ENCODE results near the gene STAC3.
A peak's percentile ranks its signal among the peaks of the same experiment; 100 is the strongest.

STAC3 gene

GRCh38 chr12:57213058-57213715 is 37.8 kb downstream of the STAC3 start:
- Histone ChIP-seq H2AK5ac (ENCODE audit: low read length, severe bottlenecking) (no peak overlapping the region), H3K14ac (ENCODE audit: low read length in 2 of 2) (no peak overlapping the region), H3K4ac (ENCODE audit: low read depth in 1 of 2, low read length in 2 of 2) (no peak overlapping the region), H3K27ac (ENCODE audit: low read length, poor library complexity, severe bottlenecking) (no peak overlapping the region), H3K4me3 (ENCODE audit: insufficient read depth in 1 of 2, low read depth in 1 of 2, low read length in 2 of 2) (no peak overlapping the region), H3K27me3 (ENCODE audit: control insufficient read depth in 1 of 2, insufficient read depth in 1 of 2, low read length in 2 of 2) (peaks cover 0 to 31% of the 10 kb centered on the region in 2 experiments), H3K18ac (ENCODE audit: low read depth in 1 of 2, low read length in 2 of 2) (no peak overlapping the region), H4K91ac (ENCODE audit: low read length) (no peak overlapping the region), H2AFZ (ENCODE audit: low read depth, low read length) (no peak overlapping the region), H2BK15ac (ENCODE audit: low read depth, poor library complexity, severe bottlenecking) (no peak overlapping the region), H4K8ac (ENCODE audit: low read length) (peak overlapping the region; percentile 37), H3K79me1 (replicated peaks; ENCODE audit: low read length, poor library complexity, severe bottlenecking) (no peaks in the 10 kb centered on the region), H2BK12ac (ENCODE audit: low read length in 2 of 2) (no peak overlapping the region), H3K23ac (ENCODE audit: low read length in 2 of 2) (no peak overlapping the region), H3K4me1 (ENCODE audit: control insufficient read depth, insufficient read depth, low read depth, low read length) (peaks cover 38% of the 10 kb centered on the region), H3K4me2 (ENCODE audit: low read length, poor library complexity, severe bottlenecking) (no peak overlapping the region), H3K9ac (ENCODE audit: low read length) (peak overlapping the region; percentile 21), H2BK5ac (ENCODE audit: low read depth, low read length, poor library complexity, severe bottlenecking) (no peak overlapping the region), H3K9me3 (ENCODE audit: control insufficient read depth, low read length) (no peaks in the 10 kb centered on the region), H2BK120ac (ENCODE audit: low read depth, low read length) (no peak overlapping the region), H3K36me3 (ENCODE audit: control insufficient read depth in 1 of 2, insufficient read depth in 2 of 2, low read depth in 1 of 2, low read length in 2 of 2) (peaks cover 56 to 58% of the 10 kb centered on the region in 2 experiments)
- DNase-seq: peak; percentile 85
- WGBS: under 1% methylated on average over 11 of the region's 16 CpGs

- no peak overlapping the region for H4K91ac ChIP-seq (ENCODE audit: low read length)
- no peaks in the 10 kb centered on the region for H3K79me1 ChIP-seq (replicated peaks; ENCODE audit: low read length, poor library complexity, severe bottlenecking)
- no peak overlapping the region for H3K18ac ChIP-seq (ENCODE audit: low read depth in 1 of 2, low read length in 2 of 2)
- no peak overlapping the region for H3K4me2 ChIP-seq (ENCODE audit: low read length, poor library complexity, severe bottlenecking)
- no peak overlapping the region for H3K14ac ChIP-seq (ENCODE audit: low read length in 2 of 2)
- H2BK12ac ChIP-seq (ENCODE audit: low read length in 2 of 2): no peak overlapping the region
- H2BK5ac ChIP-seq (ENCODE audit: low read depth, low read length, poor library complexity, severe bottlenecking): no peak overlapping the region
- no peak overlapping the region for H3K23ac ChIP-seq (ENCODE audit: low read length in 2 of 2)
- peaks cover 37% of the 10 kb centered on the region for H3K4me1 ChIP-seq (ENCODE audit: control insufficient read depth, insufficient read depth, low read depth, low read length)
- no peak overlapping the region for H2AFZ ChIP-seq (ENCODE audit: low read depth, low read length)
- no peak overlapping the region for H2BK120ac ChIP-seq (ENCODE audit: low read depth, low read length)
- H3K4me3 ChIP-seq (ENCODE audit: insufficient read depth in 1 of 2, low read depth in 1 of 2, low read length in 2 of 2): no peak overlapping the region
- H3K9ac ChIP-seq (ENCODE audit: low read length): no peak overlapping the region
- no peaks in the 10 kb centered on the region for H3K9me3 ChIP-seq (ENCODE audit: control insufficient read depth, low read length)
- WGBS: 88% methylated on average over 4 of the region's 7 CpGs
- H2AK5ac ChIP-seq (ENCODE audit: low read length, severe bottlenecking): no peak overlapping the region
- peaks cover 0 to 26% of the 10 kb centered on the region in 2 experiments for H3K27me3 ChIP-seq (ENCODE audit: control insufficient read depth in 1 of 2, insufficient read depth in 1 of 2, low read length in 2 of 2)
- peak overlapping the region; percentile 37 for H4K8ac ChIP-seq (ENCODE audit: low read length)
- no peak overlapping the region for H2BK15ac ChIP-seq (ENCODE audit: low read depth, poor library complexity, severe bottlenecking)
- H3K36me3 ChIP-seq (ENCODE audit: control insufficient read depth in 1 of 2, insufficient read depth in 2 of 2, low read depth in 1 of 2, low read length in 2 of 2): peaks cover 61 to 63% of the 10 kb centered on the region in 2 experiments
- no peak for DNase-seq
- H3K27ac ChIP-seq (ENCODE audit: low read length, poor library complexity, severe bottlenecking): no peak overlapping the region
- no peak overlapping the region for H3K4ac ChIP-seq (ENCODE audit: low read depth in 1 of 2, low read length in 2 of 2)
These were observed 38.3 kb downstream of the STAC3 start for GRCh38 chr12:57212701-57213057.

GRCh38 chr12:57211791-57212700 is 38.9 kb downstream of the STAC3 start:
- Histone ChIP-seq H3K4me1 (ENCODE audit: control insufficient read depth, insufficient read depth, low read depth, low read length) (peaks cover 31% of the 10 kb centered on the region), H3K36me3 (ENCODE audit: control insufficient read depth in 1 of 2, insufficient read depth in 2 of 2, low read depth in 1 of 2, low read length in 2 of 2) (peaks cover 66 to 69% of the 10 kb centered on the region in 2 experiments), H3K4me2 (ENCODE audit: low read length, poor library complexity, severe bottlenecking) (no peak overlapping the region), H2AFZ (ENCODE audit: low read depth, low read length) (no peak overlapping the region), H2BK15ac (ENCODE audit: low read depth, poor library complexity, severe bottlenecking) (no peak overlapping the region), H3K4me3 (ENCODE audit: insufficient read depth in 1 of 2, low read depth in 1 of 2, low read length in 2 of 2) (no peak overlapping the region), H3K4ac (ENCODE audit: low read depth in 1 of 2, low read length in 2 of 2) (no peak overlapping the region), H3K14ac (ENCODE audit: low read length in 2 of 2) (no peak overlapping the region), H3K27me3 (ENCODE audit: control insufficient read depth in 1 of 2, insufficient read depth in 1 of 2, low read length in 2 of 2) (peaks cover 0 to 20% of the 10 kb centered on the region in 2 experiments), H4K8ac (ENCODE audit: low read length) (no peak overlapping the region), H3K9me3 (ENCODE audit: control insufficient read depth, low read length) (no peaks in the 10 kb centered on the region), H2BK120ac (ENCODE audit: low read depth, low read length) (no peak overlapping the region), H3K23ac (ENCODE audit: low read length in 2 of 2) (no peak overlapping the region), H3K18ac (ENCODE audit: low read depth in 1 of 2, low read length in 2 of 2) (no peak overlapping the region), H4K91ac (ENCODE audit: low read length) (no peak overlapping the region), H3K79me1 (replicated peaks; ENCODE audit: low read length, poor library complexity, severe bottlenecking) (no peaks in the 10 kb centered on the region), H2BK5ac (ENCODE audit: low read depth, low read length, poor library complexity, severe bottlenecking) (no peak overlapping the region), H3K27ac (ENCODE audit: low read length, poor library complexity, severe bottlenecking) (no peak overlapping the region), H2BK12ac (ENCODE audit: low read length in 2 of 2) (no peak overlapping the region), H2AK5ac (ENCODE audit: low read length, severe bottlenecking) (no peak overlapping the region), H3K9ac (ENCODE audit: low read length) (no peak overlapping the region)
- DNase-seq: no peak
- WGBS: 93% methylated on average over 27 of the region's 27 CpGs

- no peak overlapping the region for H3K4me3 ChIP-seq (ENCODE audit: insufficient read depth in 1 of 2, low read depth in 1 of 2, low read length in 2 of 2)
- no peak overlapping the region for H2BK12ac ChIP-seq (ENCODE audit: low read length in 2 of 2)
- H3K9ac ChIP-seq (ENCODE audit: low read length): no peak overlapping the region
- H2AK5ac ChIP-seq (ENCODE audit: low read length, severe bottlenecking): no peak overlapping the region
- no peak overlapping the region for H3K4me2 ChIP-seq (ENCODE audit: low read length, poor library complexity, severe bottlenecking)
- H2BK5ac ChIP-seq (ENCODE audit: low read depth, low read length, poor library complexity, severe bottlenecking): no peak overlapping the region
- peaks cover 23% of the 10 kb centered on the region for H3K4me1 ChIP-seq (ENCODE audit: control insufficient read depth, insufficient read depth, low read depth, low read length)
- DNase-seq: no peak
- no peaks in the 10 kb centered on the region for H3K79me1 ChIP-seq (replicated peaks; ENCODE audit: low read length, poor library complexity, severe bottlenecking)
- H2BK15ac ChIP-seq (ENCODE audit: low read depth, poor library complexity, severe bottlenecking): no peak overlapping the region
- H3K14ac ChIP-seq (ENCODE audit: low read length in 2 of 2): no peak overlapping the region
- H2BK120ac ChIP-seq (ENCODE audit: low read depth, low read length): no peak overlapping the region
- H3K23ac ChIP-seq (ENCODE audit: low read length in 2 of 2): no peak overlapping the region
- WGBS: 92% methylated on average over 16 of the region's 16 CpGs
- H3K27me3 ChIP-seq (ENCODE audit: control insufficient read depth in 1 of 2, insufficient read depth in 1 of 2, low read length in 2 of 2): peaks cover 0 to 17% of the 10 kb centered on the region in 2 experiments
- no peak overlapping the region for H4K91ac ChIP-seq (ENCODE audit: low read length)
- no peak overlapping the region for H2AFZ ChIP-seq (ENCODE audit: low read depth, low read length)
- no peak overlapping the region for H3K4ac ChIP-seq (ENCODE audit: low read depth in 1 of 2, low read length in 2 of 2)
- H4K8ac ChIP-seq (ENCODE audit: low read length): no peak overlapping the region
- no peak overlapping the region for H3K27ac ChIP-seq (ENCODE audit: low read length, poor library complexity, severe bottlenecking)
- peaks cover 73 to 76% of the 10 kb centered on the region in 2 experiments for H3K36me3 ChIP-seq (ENCODE audit: control insufficient read depth in 1 of 2, insufficient read depth in 2 of 2, low read depth in 1 of 2, low read length in 2 of 2)
- H3K9me3 ChIP-seq (ENCODE audit: control insufficient read depth, low read length): no peaks in the 10 kb centered on the region
- no peak overlapping the region for H3K18ac ChIP-seq (ENCODE audit: low read depth in 1 of 2, low read length in 2 of 2)
These were observed 39.9 kb downstream of the STAC3 start for GRCh38 chr12:57210926-57211692.

All from mesenchymal stem cell (in vitro differentiated cells and primary cell).